Suprapubic skin (tissue), 4 donors: ENCODE data around the gene MBOAT2. TPM values are rescaled to one million over a fixed set of nuclear protein-coding genes. Genes with fewer than 3 reads are reported as not detected.

Source experiments
- DNase-seq, 2 donors: peaks; one replicate each; pipeline ENCODE4 v3.0.0-alpha.2; 2019; ENCODE audit warnings: low spot score in 2 of 2
- H3K27ac ChIP-seq: fragments of 200-600 bp; sonication (generic); one replicate; pipeline ENCODE4 v1.5.1; 2019
- H3K27me3 ChIP-seq: fragments of 200-600 bp; sonication (generic); one replicate; pipeline ENCODE4 v1.5.1; 2019
- H3K36me3 ChIP-seq: fragments of 200-600 bp; sonication (generic); one replicate; pipeline ENCODE4 v1.5.1; 2019
- H3K4me1 ChIP-seq: fragments of 200-600 bp; sonication (generic); one replicate; pipeline ENCODE4 v1.5.1; 2019
- H3K4me3 ChIP-seq: fragments of 200-600 bp; sonication (generic); one replicate; pipeline ENCODE4 v1.5.1; 2019; ENCODE audit warnings: mild to moderate bottlenecking
- H3K9me3 ChIP-seq: fragments of 200-600 bp; sonication (generic); one replicate; pipeline ENCODE4 v1.5.1; 2019
- CTCF ChIP-seq, 2 donors: fragments of 200-600 bp in 1 of 2; fragments of 450-650 bp in 1 of 2; sonication (generic) in 1 of 2; IDR thresholded peaks; one replicate each; pipeline ENCODE4 v1.5.1; 2016 to 2019; ENCODE audit warnings: antibody characterized with exemption in 2 of 2, mild to moderate bottlenecking in 1 of 2, moderate library complexity in 1 of 2
- EP300 ChIP-seq: sonication (generic); formaldehyde crosslinking; IDR thresholded peaks from one replicate; pipeline ENCODE4 v1.6.1; 2017; ENCODE audit warnings: antibody characterized with exemption
- POLR2A ChIP-seq, 2 donors: fragments of 450-650 bp; IDR thresholded peaks; one replicate each; pipeline ENCODE4 v1.6.1; 2017; ENCODE audit warnings: antibody characterized with exemption in 2 of 2, mild to moderate bottlenecking in 2 of 2, moderate library complexity in 2 of 2
- POLR2AphosphoS5 ChIP-seq, 3 donors: sonication (generic); formaldehyde crosslinking; IDR thresholded peaks; one replicate each; pipeline ENCODE4 v1.6.1; 2017; ENCODE audit warnings: antibody characterized with exemption in 3 of 3
- WGBS: methylation state at CpG from one replicate; pipeline ENCODE4 v1.1.5; 2018; 5-methylcytosine and 5-hydroxymethylcytosine counted together
- total RNA-seq, 4 donors: library from RNA; depleted of rRNA; stranded (reverse); fragments of >200 nt; gene quantifications; one replicate each; pipeline ENCODE4 v1.1.0, GENCODE V29; 2016

The MBOAT2 gene
- total RNA-seq, 4 donors from 2014 or later, result 44.4 to 55.8 (median 51.1) TPM

- peaks cover 4% of the 10 kb centered on the region for H3K4me1 ChIP-seq
- H3K4me3 ChIP-seq, result no peak overlapping the region
- H3K27me3 ChIP-seq, result peaks cover 6% of the 10 kb centered on the region
- H3K27ac ChIP-seq, result no peak overlapping the region
- H3K9me3 ChIP-seq, result no peaks in the 10 kb centered on the region
- H3K36me3 ChIP-seq, result no peaks in the 10 kb centered on the region
- DNase-seq, result no peak
- WGBS, result 44% methylated on average over 4 of the region's 4 CpGs
- TF ChIP-seq POLR2AphosphoS5 (IDR thresholded peaks at IDR 0.05) (no peak), EP300 (no peak), POLR2A (IDR thresholded peaks at IDR 0.05) (no peak), CTCF (IDR thresholded peaks at IDR 0.05) (no peak)
Measured at GRCh38 chr2:9030841-9031240, 27.4 kb upstream of the MBOAT2 start.

GRCh38 chr2:9030190-9030589 is 26.7 kb upstream of the MBOAT2 start:
- no peaks in the 10 kb centered on the region for H3K36me3 ChIP-seq
- H3K27ac ChIP-seq, result no peak overlapping the region
- H3K9me3 ChIP-seq, result no peaks in the 10 kb centered on the region
- no peak overlapping the region for H3K4me3 ChIP-seq
- H3K4me1 ChIP-seq, result peaks cover 4% of the 10 kb centered on the region
- WGBS, result 64% methylated on average over 6 of the region's 6 CpGs
- H3K27me3 ChIP-seq, result peaks cover 6% of the 10 kb centered on the region
- DNase-seq, result no peak
- TF ChIP-seq POLR2AphosphoS5 (IDR thresholded peaks at IDR 0.05) (no peak), EP300 (no peak), POLR2A (IDR thresholded peaks at IDR 0.05) (no peak), CTCF (IDR thresholded peaks at IDR 0.05) (no peak)

- TF ChIP-seq EP300 (no peak), POLR2A (IDR thresholded peaks at IDR 0.05) (no peak), CTCF (IDR thresholded peaks at IDR 0.05) (no peak), POLR2AphosphoS5 (IDR thresholded peaks at IDR 0.05) (no peak)
- no peaks in the 10 kb centered on the region for H3K9me3 ChIP-seq
- H3K4me3 ChIP-seq, result no peak overlapping the region
- H3K27ac ChIP-seq, result no peak overlapping the region
- no peak for DNase-seq
- H3K4me1 ChIP-seq, result peaks cover 4% of the 10 kb centered on the region
- 68% methylated on average over 4 of the region's 4 CpGs for WGBS
- H3K27me3 ChIP-seq, result peaks cover 6% of the 10 kb centered on the region
- no peaks in the 10 kb centered on the region for H3K36me3 ChIP-seq
Measured at GRCh38 chr2:9029721-9030120, 26.2 kb upstream of the MBOAT2 start.

- TF ChIP-seq POLR2A (IDR thresholded peaks at IDR 0.05) (no peak), CTCF (IDR thresholded peaks at IDR 0.05) (no peak), POLR2AphosphoS5 (IDR thresholded peaks at IDR 0.05) (no peak), EP300 (no peak)
- no peak overlapping the region for H3K27ac ChIP-seq
- H3K4me1 ChIP-seq, result peaks cover 4% of the 10 kb centered on the region
- no peak overlapping the region for H3K4me3 ChIP-seq
- DNase-seq, result no peak
- peaks cover 6% of the 10 kb centered on the region for H3K27me3 ChIP-seq
- 95% methylated on average over 4 of the region's 4 CpGs for WGBS
- no peaks in the 10 kb centered on the region for H3K36me3 ChIP-seq
- no peaks in the 10 kb centered on the region for H3K9me3 ChIP-seq
Measured at GRCh38 chr2:9027884-9028283, 24.4 kb upstream of the MBOAT2 start.

- TF ChIP-seq EP300 (no peak), POLR2AphosphoS5 (IDR thresholded peaks at IDR 0.05) (no peak), POLR2A (IDR thresholded peaks at IDR 0.05) (no peak), CTCF (IDR thresholded peaks at IDR 0.05) (no peak)
- Histone ChIP-seq H3K4me3 (no peak overlapping the region), H3K27me3 (peaks cover 6% of the 10 kb centered on the region), H3K36me3 (no peaks in the 10 kb centered on the region), H3K27ac (no peak overlapping the region), H3K9me3 (no peaks in the 10 kb centered on the region), H3K4me1 (peaks cover 1% of the 10 kb centered on the region)
- WGBS, result 63% methylated on average over 4 of the region's 4 CpGs
- DNase-seq, result no peak
Measured at GRCh38 chr2:9025746-9026145, 22.3 kb upstream of the MBOAT2 start.
